ENCODE measurements around the gene TMEM74B.
"Not testable (repeated sequence)": the region's sequence is repeated elsewhere in the genome, so short reads cannot be mapped to it uniquely, and the experiment has no call there.

Gene TMEM74B

GRCh38 chr20:1178103-1178502 lies 6.7 kb downstream of the TMEM74B start:
- DNase-seq, result no peak

GRCh38 chr20:1177680-1178079 lies 7.1 kb downstream of the TMEM74B start:
- no peak for DNase-seq

GRCh38 chr20:1174787-1175186 lies 10.0 kb downstream of the TMEM74B start:
- no peak for DNase-seq

GRCh38 chr20:1173698-1174097 lies 11.1 kb downstream of the TMEM74B start:
- no peak for DNase-seq

- DNase-seq, result no peak
Measured at GRCh38 chr20:1171461-1172093, 13.2 kb downstream of the TMEM74B start.

GRCh38 chr20:1169224-1169623 lies 15.6 kb downstream of the TMEM74B start:
- DNase-seq, result no peak

GRCh38 chr20:1166948-1167720 lies 17.6 kb downstream of the TMEM74B start:
- DNase-seq, result no peak

- DNase-seq, result no peak
Measured at GRCh38 chr20:1165941-1166340, 18.8 kb downstream of the TMEM74B start.

- DNase-seq, result no peak
Measured at GRCh38 chr20:1165521-1165920, 19.3 kb downstream of the TMEM74B start.

- no peak for DNase-seq
Measured at GRCh38 chr20:1164871-1165270, 19.9 kb downstream of the TMEM74B start.

- DNase-seq, result no peak
Measured at GRCh38 chr20:1163653-1164052, 21.1 kb downstream of the TMEM74B start.

GRCh38 chr20:1163105-1163504 lies 21.7 kb downstream of the TMEM74B start:
- no peak for DNase-seq

GRCh38 chr20:1160991-1161390 lies 23.8 kb downstream of the TMEM74B start:
- no peak for DNase-seq

- DNase-seq, result no peak
Measured at GRCh38 chr20:1160496-1160895, 24.3 kb downstream of the TMEM74B start.

- no peak for DNase-seq
Measured at GRCh38 chr20:1155342-1155741, 29.4 kb downstream of the TMEM74B start.

GRCh38 chr20:1154691-1155090 lies 30.1 kb downstream of the TMEM74B start:
- no peak for DNase-seq

GRCh38 chr20:1154226-1154625 lies 30.6 kb downstream of the TMEM74B start:
- no peak for DNase-seq

GRCh38 chr20:1150968-1151367 lies 33.8 kb downstream of the TMEM74B start:
- DNase-seq, result no peak

- no peak for DNase-seq
Measured at GRCh38 chr20:1150218-1150617, 34.6 kb downstream of the TMEM74B start.

GRCh38 chr20:1149812-1150211 lies 35.0 kb downstream of the TMEM74B start:
- not testable (repeated sequence) for DNase-seq

- DNase-seq, result no peak
Measured at GRCh38 chr20:1146957-1147356, 37.8 kb downstream of the TMEM74B start.

GRCh38 chr20:1144401-1145172 lies 40.2 kb downstream of the TMEM74B start:
- no peak for DNase-seq

GRCh38 chr20:1137236-1137635 lies 47.5 kb downstream of the TMEM74B start:
- DNase-seq, result no peak

- DNase-seq, result no peak
Measured at GRCh38 chr20:1134836-1135235, 49.9 kb downstream of the TMEM74B start.

Data from effector CD4-positive, alpha-beta T cell (primary cell).